Right ventricle myocardium superior (tissue), 1 donor: ENCODE results near the gene AMY1A. TPM values are rescaled to one million over a fixed set of nuclear protein-coding genes. Genes with fewer than 3 reads are reported as not detected.

Source experiments
- total RNA-seq: library from RNA; stranded (reverse); fragmentation: NEBNext Ultra II Directional; extraction: Animal tissue kit (Norgen Biotek cat#: 25700); gene quantifications from one replicate; pipeline ENCODE4 v1.2.1, GENCODE V29; 2021
- donor health status: DM: no; HTN: yes; CAD: no; lungs with severe emphysema.

AMY1A gene
- total RNA-seq, 1 donor from 2014 or later, result not detected

Other genes starting within 250 kb of the AMY1A start
- 18.7 TPM for gene RNPC3, start 130.1 kb upstream of the AMY1A start, total RNA-seq
- gene AMY2B, start 84.2 kb upstream of the AMY1A start, total RNA-seq, result 19.1 TPM
- gene AMY2A, start 38.3 kb upstream of the AMY1A start, total RNA-seq, result not detected
- gene AMY1B, start 40.5 kb downstream of the AMY1A start, total RNA-seq, result not detected
- not detected for gene AMY1C, start 94.1 kb downstream of the AMY1A start, total RNA-seq